Regular cardiac myocyte (primary cell): Measurements from ENCODE around the gene CYTH4. TPM values are rescaled to one million over a fixed set of nuclear protein-coding genes. Genes with fewer than 3 reads are reported as not detected.

ENCODE experiments used
- total RNA-seq: library from RNA; depleted of rRNA; stranded (reverse); fragments of >200 nt; gene quantifications from 2 replicates; pipeline ENCODE4 v1.2.3, GENCODE V29; 2014

The CYTH4 gene, protein sequence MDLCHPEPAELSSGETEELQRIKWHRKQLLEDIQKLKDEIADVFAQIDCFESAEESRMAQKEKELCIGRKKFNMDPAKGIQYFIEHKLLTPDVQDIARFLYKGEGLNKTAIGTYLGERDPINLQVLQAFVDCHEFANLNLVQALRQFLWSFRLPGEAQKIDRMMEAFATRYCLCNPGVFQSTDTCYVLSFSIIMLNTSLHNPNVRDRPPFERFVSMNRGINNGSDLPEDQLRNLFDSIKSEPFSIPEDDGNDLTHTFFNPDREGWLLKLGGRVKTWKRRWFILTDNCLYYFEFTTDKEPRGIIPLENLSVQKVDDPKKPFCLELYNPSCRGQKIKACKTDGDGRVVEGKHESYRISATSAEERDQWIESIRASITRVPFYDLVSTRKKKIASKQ
- total RNA-seq: under 0.01 and 0.28 TPM in 2 replicates

DNA sequence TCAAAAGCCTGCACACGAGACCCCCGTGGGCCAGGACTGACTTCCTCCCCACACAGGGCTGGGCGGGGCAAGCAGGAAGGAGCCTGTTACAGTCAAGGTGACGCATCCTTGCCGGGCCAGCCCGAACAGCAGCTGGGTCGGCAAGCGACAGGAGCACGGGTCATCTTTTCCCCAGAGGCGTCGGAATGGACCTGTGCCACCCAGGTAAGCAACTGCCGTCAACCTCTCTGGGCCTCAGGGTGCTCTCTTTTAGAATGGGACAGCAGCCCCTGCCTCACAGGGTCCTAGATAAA is at the start of gene CYTH4:
Gene CYTH4, plus strand, starts transcription at position 124 of the 293 bp plus-strand sequence. Its CDS starts 62 bp downstream, at position 186.

GRCh38 chr22:37244114-37244921 is 38.0 kb upstream of the CYTH4 start, which contains the start of gene RAC2:
Gene RAC2 (minus strand): TSS chr22:37244269. CDS start chr22:37244148, 121 bp downstream.

Other genes with a start within 250 kb of the CYTH4 start
- 20.0 and 35.7 TPM in 2 replicates for gene KCTD17, start 230.8 kb upstream of the CYTH4 start, total RNA-seq
- not detected in 2 replicates for gene TMPRSS6, start 172.8 kb upstream of the CYTH4 start, total RNA-seq
- not detected in 2 replicates for gene IL2RB, start 132.6 kb upstream of the CYTH4 start, total RNA-seq
- 3.5 and 5.6 TPM in 2 replicates for gene C1QTNF6, start 94.3 kb upstream of the CYTH4 start, total RNA-seq
- gene SSTR3, start 70.0 kb upstream of the CYTH4 start, total RNA-seq: not detected in 2 replicates
- 10.7 and 13.0 TPM in 2 replicates for gene RAC2, start 38.2 kb upstream of the CYTH4 start, total RNA-seq
- under 0.01 TPM in 1 of 2 replicates, not detected in the other for gene ELFN2, start 145.0 kb downstream of the CYTH4 start, total RNA-seq
- 0.28 and 0.58 TPM in 2 replicates for gene MFNG, start 203.9 kb downstream of the CYTH4 start, total RNA-seq
- 2.8 and 3.6 TPM in 2 replicates for gene CARD10, start 236.9 kb downstream of the CYTH4 start, total RNA-seq